GM18873 (cell line): ENCODE measurements around the gene MYL3.

Source experiments
- ATAC-seq: cut with Tn5 transposase; IDR thresholded peaks from one replicate; pipeline ENCODE4 v1.9.1; 2021; ENCODE audit warnings: mild to moderate bottlenecking, moderate library complexity, moderate number of reproducible peaks; ENCODE audit not compliant: unreplicated experiment, low FRiP score

The MYL3 gene

DNA sequence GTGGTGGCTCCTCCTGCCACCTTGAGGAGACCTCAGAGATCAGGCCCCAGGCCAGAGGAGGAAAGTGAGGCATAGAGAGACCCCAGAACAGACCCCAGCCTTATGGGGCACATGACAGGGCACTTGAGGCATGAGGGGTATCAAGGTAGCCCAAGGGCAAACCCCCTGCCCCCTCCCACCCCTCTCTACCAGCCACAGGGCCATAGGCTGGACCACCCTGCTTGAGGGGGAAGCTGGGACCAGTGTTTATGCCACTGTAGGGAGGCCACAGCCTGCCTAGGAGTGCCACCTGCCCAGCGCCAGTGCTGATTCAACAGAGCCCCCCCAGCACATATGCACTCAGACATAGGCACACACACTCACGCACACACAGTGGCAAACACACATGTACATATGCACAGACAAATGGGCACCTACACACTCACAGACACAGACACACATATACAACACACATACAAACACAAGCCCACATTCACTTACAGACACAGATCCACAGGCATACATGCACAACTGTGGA is 10.3 kb downstream of the MYL3 start:
- ATAC-seq = no peak

DNA sequence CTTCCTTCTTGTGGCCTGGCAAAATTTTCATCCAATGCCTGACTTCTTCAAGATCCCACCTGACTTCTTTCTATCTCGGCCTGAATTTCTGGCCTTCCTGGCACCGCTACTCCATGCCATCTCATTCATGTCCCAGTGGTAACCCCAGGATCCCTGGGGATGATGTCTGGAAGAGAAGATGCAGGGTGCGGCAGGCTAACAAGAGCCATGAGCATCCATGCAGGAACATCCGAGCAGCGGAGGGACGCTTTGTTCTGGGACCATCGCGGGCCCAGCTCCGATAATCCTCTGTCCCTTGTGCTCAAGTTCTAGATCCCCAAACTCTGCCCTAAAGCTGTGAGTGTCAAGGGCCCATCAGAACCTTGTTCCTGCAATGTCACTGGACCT is 10.9 kb downstream of the MYL3 start:
- ATAC-seq = no peak

DNA sequence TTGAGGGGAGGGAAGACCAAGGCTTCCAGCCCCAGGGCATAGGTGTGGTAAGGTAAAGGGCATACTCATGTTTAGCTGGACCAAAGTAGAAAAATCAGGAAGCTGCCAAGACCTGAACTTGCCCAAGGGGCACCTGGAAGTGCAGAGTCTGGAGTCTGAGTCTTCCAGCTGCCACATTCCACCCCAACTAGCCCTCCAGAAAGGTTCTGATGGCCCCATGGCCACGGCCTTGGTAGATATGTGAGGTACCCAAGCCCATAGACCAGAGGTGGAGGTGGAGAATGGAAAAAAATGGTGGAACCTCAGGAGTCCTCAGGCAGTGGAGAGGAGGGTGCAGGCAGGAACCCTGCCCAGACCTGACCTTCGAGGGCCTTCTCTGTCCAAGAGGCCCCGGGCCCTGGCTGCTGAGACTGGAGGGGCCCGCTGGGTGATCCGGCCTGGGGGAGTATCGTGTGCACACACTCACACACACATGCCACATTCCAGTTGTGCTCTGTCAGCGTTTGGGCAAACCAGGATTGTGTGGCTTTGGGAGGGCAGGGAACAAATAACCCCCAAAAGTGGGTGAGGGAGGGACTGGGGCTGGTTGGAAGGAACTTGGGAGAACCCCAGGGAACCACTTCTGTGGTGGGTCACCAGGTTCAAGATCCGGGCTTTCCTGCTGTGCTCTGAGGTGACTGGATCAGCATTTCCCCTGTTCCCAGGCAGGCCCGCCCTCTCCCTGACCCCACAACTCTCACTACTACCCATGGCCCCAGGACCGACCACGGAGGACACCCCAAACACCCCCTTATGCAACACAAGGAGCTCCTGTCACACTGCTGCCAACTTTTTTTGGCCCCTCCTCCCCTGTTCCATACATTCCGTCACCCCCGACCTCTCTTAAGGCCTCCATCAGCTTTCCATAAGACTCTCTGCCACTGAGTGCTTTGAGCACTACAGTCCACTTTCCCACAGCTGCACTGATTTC is 11.6 kb downstream of the MYL3 start:
- no peak for ATAC-seq

DNA sequence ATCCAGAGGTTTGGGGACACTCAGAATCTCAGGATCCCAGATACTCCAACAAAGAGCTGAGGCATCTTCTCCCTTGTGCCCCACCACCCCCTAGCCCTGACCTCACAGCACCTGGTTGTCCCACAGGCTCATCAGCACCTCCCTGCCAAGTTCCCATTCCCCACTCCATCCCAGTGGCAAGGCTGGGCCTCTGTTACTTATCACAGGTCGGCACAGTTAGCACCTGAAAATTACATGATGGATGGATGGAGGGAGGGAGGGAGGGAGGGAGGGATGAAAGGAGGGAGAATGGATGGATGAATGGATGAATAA is 12.8 kb downstream of the MYL3 start:
- no peak for ATAC-seq

DNA sequence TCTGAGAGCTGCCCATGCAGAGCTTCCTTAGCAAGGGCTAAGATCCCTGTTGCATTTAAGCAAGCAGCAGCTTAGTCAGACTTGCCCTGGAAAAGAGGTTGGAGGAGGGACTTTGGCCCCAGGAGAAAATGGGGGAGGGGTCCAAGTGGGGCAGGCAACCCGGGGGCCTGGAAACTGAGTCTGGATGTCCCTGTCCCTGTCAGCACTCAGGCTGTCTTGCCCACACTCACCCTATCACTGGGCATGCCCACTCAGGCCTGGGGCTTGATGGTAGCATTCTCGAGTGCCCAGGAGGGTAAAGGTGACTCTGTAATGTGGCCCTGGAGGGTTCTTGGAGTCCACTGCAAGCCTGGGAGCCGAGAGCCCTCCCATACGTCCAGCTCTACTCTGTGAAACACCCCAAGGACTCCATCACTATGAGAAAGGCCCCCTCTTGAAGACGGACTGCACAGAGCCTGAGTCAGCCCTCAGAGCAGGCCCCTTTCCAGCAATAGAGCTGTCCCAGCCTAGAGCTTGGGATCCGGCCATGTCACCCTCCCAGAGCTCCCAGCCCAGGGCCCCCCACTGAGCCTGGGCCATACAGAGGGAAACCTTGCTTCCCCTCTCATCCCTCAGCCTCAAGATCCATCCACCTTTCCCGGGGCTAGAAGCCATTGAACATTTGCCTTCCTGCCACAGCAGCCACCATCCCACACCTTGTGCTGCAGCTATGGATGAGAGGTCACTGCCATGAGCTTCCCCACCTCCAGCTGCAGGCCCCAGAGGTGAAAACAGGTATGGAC is 13.4 kb downstream of the MYL3 start:
- no peak for ATAC-seq

DNA sequence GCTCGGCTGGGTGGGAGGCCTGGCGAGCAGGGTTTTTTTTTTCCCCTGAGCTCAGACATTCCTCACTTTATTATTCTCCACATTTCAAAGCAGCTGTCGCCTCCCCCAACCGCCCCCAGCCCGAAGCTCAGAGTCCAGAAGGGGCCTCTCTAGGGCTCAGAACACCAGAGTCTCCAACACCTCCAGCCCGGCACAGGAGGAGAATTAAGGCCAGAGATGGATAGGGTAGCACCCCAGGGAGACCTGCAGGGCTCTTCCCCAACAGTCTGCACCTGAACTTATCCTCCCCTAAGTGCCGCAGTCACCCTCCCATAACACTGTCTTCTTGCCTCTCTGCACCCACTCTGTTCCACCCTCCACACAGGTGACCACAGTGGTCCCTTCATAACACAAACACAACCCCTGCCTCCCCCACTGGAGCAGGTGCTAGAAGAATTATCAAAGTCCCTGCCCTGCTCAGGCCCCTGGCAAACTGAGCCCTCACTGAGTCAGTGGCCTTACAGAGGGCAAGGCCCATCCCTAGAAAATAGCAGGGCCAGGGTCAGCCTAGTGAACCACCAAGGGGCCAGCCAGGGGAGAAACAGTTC is 14.1 kb downstream of the MYL3 start:
- no peak for ATAC-seq

DNA sequence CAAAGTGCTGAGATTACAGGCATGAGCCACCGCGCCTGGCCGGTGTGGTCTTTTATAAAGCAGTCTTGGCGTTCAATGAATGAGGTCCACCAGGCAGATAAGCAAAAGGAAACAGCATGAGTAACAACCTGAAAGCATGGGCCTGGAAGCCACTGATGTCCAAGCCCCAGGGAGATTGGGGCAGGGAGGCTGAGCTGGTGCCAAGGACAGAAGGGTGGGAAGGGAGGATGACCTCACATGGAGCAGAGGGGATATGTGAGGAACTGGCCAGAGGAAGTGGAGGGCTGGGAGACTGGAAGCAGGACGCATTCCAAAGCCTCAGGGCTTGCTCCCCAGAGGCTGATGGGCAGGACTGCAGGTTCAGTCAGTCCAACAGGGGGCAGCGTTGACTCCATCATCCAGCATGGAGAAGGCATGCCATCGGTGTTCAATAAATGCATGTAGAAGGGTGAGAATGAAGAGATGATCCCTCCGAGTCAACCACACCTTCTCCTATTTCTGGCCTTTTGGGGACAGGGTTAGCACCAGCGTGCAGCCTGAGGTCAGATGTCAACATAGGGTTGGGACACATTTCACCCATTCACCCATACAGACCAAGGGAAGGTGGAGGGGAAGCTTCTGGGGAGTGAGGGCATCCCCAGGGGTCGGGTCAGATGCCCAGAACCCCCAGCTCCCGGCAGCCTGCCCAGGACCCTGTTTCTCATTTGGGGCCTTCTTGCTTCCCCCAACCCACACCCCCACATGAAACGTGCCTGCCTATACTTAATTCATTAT is 14.8 kb downstream of the MYL3 start:
- no peak for ATAC-seq

DNA sequence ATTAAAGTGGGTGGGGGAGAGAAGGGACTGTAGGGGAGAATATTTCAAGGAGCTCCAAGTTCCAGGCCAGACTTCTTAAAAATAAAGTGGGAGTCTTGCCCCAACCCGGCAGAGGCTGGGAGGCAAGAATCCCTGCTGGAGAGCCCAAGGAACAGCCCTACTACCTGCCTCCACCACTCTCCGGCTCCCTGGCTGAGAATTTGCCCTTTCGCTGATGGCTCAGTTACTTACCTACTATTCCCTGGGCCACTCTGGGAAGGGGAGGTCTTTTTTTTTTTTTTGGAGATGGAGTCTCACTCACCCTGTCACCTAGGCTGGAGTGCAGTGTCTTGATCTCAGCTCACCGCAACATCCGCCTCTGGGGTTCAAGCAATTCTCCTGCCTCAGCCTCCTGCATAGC is 15.5 kb downstream of the MYL3 start:
- no peak for ATAC-seq

DNA sequence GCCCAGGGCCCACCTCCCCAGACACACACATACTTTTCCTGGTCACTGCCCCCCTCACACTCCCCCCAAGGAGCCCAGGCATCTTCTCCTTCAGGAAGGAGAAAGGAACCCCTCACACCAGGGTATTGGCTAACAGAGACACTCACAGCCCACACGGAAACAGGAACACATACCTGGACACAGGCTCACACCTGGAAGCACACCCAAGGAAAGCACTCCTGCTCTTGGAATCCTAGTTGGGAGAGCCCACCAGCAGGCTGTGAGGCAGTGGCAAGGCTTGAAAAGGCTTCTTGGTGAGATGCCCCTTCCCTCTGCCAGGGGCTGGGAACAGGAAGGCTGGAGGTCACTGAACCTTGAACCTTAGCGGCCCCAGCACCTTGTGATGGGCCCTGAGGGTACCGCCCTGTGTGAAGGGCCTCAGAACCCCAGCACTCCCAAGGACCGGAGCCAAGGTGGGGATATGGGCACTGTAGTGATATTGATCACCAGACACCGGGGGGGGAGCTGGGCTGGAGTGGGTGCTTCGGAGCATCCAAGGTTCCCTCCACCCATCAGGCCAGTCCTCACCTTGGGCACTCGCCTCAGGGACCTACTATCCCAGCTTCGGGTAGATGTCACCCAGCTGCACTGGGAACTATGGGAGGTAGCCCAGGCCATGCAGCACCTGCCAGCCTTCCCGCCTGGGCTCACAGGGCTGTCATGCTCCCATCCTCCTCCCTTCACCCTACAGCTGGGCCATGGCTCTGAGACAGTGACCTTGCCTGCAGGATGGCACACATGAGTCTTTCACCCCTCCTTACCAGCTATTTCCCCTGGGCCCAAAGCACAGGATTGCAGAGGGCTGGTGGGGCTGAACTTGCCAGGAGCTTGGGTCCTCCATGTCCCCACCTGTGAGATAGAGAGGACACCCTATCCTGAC is 16.4 kb downstream of the MYL3 start:
- no peak for ATAC-seq

DNA sequence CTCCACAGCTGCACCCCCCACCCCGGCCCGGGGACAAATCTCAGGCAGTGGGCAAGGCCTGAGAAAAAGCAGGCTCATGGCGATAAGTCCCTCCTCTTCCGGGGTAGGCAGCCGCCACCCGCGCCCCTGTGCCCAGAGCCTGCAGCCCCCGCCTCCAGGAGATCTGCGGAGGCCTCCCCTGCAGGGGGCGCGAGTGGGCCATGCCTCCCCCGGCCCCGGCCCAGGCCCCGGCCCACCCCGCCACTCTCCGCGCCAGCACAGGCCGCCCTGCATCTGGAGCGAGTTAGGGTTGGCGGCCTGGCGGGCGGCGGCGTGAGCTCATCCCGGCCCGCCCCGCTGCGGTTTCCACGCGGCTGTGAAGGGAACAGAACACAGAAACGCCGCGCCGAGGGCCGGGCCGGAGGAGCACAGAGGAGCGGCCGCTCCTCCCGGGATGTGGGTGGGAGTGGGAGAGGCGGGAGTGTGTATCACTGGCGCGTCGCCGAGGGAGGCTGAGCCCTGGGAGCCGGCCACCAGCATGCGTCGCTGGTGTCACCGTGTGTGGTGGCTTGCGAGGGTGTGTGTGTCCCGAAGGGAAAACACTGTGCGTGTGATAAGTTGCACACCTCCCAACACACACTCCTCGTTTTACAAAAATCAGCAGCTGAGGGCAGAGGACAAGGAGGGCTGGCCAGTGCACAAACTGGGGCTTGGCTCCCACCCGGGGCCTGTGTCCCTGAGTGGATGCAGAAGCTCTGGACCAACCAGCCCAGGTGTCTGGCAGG is 17.2 kb downstream of the MYL3 start:
- no peak for ATAC-seq

DNA sequence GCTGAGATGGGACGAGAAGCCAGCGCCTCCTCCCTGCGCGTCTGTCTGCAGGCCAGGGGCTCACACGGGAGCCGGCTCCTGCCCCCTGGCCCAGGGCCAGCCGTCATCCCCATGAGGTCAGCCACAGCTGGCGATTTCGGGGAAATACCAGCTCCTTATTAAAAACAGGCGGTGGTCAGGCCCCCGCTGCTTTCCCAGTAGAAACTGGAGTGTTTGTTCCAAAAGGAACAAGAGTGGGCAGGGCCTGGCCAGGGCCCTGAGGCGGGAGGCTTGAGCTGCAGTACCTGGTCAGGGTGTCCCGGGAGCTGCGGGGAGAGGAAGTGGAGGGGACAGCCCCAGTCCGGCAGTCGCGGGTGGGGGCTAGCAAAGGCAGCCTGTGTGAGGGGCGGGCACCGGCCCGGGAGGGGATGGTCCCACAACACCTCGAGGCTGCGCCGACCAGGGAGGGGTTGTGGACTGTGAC is 17.8 kb downstream of the MYL3 start:
- no peak for ATAC-seq

DNA sequence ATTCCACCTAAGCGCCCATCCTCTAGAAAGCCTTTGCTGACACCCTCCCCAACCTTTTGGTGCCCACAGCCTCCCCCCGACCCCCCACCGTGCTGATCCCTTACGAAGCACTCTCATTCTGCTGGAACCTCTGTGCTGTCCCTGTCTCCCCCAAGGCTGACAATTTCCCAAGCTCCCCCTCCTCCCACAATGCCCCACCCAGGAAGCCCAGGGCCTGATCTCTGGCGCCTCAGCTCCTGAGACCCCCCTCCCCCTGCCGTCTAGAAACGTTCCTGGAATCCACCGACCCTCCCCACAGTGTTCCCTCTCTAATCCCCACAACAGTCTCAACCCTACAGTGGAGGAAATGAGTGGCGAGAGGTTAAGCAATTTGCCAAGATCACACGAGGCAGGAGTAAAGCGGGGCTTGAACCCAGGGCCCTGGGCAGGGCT is 18.3 kb downstream of the MYL3 start:
- no peak for ATAC-seq

DNA sequence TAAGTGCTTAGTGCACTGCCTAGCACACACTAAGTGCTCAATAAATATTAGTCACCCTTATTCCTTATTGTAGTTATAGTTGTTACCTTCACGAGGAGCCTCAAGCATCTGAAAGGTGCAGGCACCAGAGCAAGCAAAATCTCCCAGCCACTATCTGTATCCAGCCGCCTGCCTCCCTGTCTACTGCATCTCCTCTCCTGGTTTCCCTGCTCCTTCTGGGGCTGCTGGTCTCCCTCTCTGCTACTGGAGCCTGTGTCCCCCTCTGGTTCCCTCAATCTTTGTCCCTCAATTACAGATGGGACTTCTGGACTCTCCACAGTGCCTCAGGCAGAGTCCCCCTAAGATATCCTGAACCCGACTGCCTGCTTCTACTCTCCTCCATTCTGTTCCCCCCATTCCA is 18.8 kb downstream of the MYL3 start:
- ATAC-seq = no peak

DNA sequence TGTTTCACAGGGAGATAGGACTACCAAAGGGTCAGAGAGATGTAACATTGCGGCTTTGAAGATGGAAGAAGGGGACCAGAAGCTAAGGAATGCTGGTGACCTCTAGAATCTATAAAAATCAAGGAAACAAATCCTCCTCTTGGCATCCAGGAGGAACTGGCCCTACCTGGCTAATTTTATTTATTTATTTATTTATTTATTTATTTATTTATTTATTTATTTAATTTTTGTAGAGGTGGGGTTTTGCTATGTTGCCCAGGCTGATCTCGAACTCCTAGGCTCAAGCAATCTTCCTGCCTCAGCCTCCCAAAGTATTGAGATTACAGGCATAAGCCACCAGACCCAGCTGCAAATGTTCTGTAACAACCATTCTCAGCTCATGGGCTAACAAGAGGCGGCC is 19.7 kb downstream of the MYL3 start:
- no peak for ATAC-seq

DNA sequence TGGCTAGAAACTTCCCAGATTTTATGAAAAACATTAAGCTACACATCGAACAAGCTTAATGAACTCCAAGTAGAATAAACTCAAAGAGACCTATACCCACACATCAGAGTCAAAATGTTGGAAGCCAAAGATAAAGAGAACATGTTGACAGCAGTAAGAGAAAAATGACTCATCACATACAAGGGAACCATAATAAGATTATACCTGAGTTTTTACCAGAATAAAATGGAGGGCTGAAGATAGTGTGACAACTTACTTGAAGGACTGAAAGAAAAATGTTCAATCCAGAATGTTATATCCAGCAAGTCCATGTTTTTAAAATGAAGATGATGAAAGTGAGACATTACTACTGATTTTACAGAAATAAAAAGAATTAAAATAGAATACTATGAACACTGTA is 22.8 kb downstream of the MYL3 start:
- ATAC-seq = no peak

DNA sequence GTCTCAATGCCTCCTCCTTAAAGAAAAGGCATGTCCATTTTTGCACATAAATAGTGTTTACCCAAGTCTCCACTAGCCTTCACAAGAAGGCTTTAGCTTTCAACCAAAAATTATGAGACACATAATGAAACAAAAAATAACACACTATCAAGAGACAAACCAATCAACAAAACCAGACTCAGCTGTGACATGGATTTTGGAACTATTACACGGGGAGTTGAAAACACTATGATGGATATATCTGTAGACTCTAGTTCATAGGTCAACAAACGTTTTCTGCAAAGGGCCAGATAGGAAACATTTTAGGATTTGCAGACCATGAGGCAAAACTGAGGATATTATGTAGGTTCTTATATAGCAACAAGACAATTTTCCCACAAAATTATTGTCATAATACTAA is 24.9 kb downstream of the MYL3 start:
- no peak for ATAC-seq

DNA sequence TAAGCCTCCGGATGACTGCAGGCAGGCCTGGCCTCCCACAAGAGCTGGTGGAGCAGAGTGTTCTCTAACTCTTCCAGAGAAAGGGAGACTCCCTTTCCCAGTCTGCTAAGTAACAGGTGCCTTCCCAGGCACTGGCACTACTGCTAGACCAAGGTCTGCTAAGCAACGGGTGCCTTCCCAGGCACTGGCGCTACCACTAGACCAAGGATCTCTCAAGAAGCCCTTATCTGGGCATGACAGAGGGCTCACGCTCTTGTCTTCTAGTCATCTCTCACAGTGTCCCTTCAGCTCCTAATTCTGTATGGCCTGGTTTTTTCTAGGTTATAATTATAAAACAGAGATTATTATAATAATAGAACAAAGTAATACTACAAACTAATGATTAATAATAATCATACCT is 27.8 kb downstream of the MYL3 start:
- no peak for ATAC-seq

DNA sequence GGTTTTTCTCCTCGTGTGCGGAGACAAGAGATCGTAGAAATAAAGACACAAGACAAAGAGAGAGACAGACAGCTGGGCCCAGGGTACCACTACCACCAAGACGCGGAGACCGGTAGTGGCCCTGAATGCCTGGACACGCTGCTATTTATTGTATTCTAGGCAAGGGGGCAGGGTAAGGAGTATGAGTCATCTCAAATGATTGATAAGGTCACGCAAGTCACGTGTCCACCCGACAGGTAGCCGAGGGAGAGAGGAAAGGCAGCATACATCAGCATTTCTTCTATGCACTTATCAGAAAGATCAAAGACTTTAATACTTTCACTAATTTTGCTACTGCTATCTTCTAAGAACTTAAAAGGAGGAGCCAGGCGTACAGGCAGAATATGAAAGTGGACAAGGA is 28.2 kb downstream of the MYL3 start:
- no peak for ATAC-seq
